GM18868 (cell line): ENCODE data around the gene INAFM1.
A peak's percentile ranks its signal among the peaks of the same experiment; 100 is the strongest.
"Not testable (repeated sequence)": the region's sequence is repeated elsewhere in the genome, so short reads cannot be mapped to it uniquely, and the experiment has no call there.

Source experiments
- ATAC-seq: cut with Tn5 transposase; IDR thresholded peaks from one replicate; pipeline ENCODE4 v1.9.1; 2021; ENCODE audit warnings: mild to moderate bottlenecking, moderate library complexity; ENCODE audit not compliant: unreplicated experiment

Gene INAFM1

DNA sequence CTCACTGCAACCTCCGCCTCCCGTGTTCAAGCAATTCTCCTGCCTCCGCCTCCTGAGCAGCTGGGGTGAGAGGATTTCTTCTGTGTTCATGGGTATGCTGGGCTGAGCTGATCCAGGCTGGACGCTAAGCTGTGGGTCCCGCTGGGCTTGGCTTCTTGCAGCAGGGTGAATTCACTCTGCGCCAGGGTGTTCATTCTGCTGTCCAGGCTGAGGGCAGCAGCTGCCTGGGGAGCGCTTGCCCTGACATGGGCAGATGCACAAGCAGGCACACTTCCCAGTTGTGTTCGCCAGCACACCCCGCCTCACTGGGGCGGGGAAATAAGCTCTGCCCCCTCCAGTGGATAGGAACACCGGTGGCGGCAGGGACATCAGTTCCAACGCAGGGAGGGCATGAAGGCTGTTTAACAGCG lies 7.3 kb upstream of the INAFM1 start:
- ATAC-seq, result no peak

DNA sequence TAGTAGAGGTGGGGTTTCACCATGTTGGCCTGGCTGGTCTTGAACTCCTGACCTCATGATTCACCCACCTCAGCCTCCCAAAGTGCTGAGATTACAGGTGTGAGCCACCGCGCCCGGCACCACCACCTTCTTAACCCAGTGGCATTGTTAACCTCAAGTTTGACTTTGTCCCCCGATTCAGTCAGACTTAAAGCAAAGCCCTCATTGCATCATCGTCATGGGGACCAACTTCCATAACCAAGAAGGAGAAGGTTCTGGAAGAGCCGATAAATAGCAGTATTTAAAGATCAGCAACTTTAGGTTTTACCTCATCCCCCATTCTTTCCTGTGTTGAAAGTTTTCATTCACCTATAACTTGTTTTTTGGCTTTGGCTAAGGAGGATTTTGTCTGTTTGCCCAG lies 6.7 kb upstream of the INAFM1 start:
- ATAC-seq, result no peak

DNA sequence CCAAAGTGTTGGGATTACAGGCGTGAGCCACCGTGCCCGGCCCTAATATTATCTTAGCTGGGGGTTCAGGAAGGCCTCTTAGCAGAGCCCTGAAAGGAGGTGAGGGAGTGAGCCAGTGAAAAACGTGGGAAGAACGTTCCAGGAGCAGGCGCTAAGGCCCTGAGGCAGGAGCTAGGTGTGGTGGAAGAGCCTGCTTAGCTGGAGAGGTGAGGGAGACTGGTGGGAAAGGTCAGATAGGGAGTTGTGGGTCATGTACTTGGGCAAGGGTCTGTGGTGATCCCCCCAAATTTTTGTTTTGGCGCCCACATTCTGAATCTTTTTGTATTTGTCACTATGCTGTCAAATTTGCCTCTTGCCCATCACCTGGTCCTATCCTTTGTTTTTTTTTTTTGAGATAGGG lies 5.1 kb upstream of the INAFM1 start:
- no peak for ATAC-seq

DNA sequence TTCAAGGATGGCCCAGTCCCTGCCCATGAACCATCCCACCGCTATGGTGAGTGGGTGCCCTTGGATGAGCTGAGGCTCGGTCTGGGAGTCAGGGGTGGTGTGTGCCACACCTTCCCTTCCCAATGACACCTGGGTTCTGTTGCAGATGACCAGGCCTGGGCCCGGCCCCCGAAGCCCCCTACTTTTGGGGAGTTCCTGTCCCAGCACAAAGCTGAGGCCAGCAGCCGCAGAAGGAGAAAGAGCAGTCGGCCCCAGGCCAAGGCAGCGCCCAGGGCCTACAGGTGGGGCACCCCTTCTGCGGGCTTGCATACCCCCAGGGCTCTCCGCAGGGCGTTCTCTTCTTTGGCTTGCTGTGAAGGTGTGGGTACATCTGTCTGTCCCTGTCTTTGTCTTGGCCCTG lies 4.3 kb upstream of the INAFM1 start:
- no peak for ATAC-seq

DNA sequence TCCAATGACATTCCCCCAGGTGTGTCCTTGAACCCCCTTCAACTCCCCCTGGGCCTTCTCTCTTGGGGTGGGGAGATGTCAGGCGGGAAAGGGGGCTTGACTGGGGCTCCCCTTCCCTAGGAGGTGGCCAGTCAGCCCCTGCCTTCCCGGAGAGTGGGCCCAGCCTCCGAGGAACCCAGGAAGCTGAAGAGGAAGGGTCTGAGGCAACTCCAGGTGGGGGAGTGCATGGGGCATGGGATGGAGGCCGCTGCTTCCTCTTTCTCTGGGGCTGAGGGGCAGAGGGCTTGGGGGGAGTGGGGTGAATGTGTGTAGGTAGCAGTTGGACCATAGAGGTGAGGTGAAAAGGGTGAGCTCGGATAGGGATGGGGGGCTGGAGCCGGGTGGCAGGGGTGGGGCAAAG lies 2.7 kb upstream of the INAFM1 start:
- no peak for ATAC-seq

DNA sequence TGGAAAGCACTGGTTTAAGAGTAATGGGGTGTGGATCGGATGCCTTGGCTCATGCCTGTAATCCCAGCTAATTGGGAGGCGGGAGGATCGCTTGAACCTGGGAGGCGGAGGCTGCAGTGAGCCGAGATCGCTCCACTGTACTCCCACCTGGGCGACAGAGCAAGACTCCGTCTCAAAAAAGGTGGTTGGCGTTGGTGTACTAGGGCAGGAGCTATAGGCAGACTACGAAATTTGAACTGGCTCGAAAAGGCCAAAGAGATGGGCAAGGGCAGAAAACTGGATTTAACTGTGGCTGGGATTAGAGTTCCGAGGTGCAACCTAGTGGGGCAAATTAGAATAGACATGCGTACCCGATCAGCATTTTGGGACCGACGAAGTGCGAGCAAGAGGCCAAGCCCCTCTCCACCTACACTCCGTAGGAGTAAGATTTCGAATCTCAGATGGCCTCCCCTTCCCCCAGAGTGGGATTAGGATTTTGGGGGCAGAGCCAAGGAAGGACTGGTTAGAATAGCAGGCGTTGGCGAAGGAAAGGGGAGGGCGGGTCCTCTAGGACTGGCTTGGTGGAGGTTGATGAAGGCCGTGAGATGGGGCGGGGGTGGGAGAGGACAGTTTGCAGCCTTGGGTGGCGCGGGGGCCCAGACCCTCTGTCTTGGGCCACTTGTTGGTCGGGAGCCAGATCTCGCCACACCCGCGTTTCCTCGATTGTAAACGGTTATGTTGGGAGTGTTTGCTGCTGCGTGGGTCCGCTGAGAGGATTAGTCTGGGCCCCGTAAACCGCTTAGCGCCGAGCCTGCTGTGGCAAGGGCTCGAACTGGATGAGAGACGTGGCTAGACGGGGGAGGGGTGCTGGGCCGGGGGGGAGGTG lies 2.0 kb upstream of the INAFM1 start:
- no peak for ATAC-seq

DNA sequence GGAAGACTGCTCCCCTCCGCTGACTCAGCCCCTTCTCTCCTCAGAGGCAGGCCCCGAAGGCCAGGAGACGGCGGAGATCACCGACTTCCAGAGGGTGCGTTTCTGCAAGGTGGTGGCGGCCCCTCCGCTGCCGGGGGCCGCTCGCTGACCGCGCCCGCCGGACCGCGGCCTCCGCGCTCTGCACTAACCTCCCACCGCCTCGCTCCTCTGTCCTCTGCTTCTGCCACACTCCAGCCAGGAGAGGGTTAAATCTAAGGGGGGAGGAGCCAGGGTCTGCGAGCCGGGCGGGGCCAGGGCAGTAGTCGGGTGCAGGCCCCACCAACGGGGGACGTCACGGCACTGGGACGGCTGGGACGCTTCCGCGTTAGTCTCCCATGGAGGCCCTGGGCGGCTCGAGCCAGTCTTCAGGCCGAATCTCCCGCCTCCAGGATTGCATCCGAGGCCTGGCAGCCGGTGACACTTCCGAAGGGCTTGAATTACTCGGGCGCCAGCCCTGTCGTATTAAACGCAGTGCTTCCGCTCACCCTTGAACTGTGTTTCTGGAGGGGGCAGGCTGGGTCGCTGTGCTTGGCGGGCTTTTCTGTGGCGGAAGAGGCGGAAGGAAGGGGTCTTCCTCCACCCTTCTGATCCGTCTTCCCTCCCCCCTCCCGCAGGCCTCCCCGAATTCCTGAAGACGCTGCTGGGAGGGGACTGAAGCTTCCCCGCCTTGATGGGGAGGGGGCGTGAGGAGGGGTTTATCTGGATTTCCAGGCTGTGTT lies 1.2 kb upstream of the INAFM1 start:
- ATAC-seq, result peak; percentile 64

DNA sequence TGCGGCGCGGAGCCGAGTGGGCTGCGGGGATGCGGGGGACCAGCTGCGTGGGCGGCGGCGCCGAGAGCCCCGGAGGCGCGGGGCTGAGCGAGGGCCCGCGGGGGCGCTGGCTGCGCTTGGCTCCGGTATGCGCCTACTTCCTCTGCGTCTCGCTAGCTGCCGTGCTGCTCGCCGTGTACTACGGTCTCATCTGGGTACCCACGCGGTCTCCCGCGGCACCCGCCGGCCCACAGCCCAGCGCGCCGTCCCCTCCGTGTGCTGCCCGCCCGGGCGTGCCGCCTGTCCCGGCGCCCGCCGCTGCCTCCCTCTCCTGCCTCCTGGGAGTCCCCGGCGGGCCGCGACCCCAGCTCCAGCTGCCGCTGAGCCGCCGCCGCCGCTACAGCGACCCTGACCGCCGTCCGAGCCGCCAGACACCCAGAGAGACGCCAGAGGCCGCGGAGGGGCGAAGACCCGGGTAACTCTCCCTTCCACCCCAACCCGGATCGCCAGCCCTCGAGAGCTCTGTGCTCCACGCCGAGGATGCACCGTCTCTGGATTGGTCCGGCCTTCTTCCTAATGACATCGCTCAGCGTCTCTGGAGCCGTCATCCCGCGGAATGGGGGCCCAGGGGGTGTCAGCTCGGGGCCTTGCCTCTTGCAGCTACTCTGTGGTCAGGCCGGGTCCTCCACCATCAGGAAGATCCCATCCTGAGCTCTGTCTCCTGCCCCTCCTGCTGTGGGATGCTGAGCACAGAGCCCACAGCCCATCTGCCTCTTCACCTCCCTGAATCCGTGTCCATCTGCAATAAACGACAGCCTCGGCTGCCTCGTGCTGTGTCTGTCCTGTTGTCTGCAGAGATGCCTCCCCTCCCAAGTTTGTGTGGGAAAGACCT lies 441 bp downstream of the INAFM1 start:
- ATAC-seq, result peak; percentile 9

DNA sequence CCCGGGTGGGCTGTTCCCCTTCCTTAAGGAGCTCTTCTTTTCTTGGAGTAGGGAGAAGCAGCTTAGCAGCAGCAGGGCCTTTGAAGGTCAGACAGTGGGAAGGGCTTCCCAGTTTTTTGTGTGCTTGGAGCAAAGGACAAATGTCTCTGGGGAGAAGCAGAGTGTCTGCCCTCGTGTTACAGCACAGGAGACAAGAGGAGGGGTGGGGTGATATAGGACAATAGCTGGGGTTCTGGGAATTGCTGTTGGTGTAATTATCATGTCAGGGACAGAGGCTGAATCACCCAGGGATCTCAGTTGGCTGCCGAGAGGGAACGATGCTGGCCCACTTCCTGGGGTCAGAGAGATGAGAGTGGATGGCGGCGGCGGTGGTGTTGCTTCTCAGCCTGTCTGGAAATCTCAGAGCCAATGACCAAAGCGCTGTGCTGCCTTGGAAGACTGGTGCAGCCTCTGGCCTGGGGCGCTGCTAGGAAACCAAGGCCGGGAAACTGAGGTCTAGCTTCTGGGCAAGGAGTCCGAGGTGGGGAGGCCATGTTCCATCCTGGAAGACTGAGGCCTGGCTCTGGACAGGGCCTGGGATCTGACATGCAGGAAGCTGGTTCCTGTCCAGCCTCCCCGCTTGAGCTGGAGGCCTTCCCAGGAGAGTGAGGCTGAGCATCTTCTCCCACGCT lies 1.2 kb downstream of the INAFM1 start:
- ATAC-seq, result no peak

DNA sequence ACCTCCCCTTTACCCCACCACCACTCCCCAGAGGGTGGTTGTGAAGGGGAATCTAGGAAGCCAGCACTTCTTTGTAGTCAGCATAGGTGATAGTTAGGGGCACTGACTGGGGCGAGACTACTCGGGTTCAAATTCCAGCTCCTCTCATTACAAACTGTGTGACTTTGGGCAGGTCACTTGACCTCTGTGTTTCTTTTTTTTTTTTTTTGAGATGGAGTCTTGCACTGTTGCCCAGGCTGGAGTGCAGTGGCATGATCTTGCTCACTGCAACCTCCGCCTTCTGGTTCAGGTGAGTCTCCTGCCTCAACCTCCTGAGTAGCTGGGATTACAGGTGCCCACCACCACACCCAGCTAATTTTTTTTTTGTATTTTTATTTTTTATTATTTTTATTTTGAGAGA lies 1.8 kb downstream of the INAFM1 start:
- not testable (repeated sequence) for ATAC-seq

DNA sequence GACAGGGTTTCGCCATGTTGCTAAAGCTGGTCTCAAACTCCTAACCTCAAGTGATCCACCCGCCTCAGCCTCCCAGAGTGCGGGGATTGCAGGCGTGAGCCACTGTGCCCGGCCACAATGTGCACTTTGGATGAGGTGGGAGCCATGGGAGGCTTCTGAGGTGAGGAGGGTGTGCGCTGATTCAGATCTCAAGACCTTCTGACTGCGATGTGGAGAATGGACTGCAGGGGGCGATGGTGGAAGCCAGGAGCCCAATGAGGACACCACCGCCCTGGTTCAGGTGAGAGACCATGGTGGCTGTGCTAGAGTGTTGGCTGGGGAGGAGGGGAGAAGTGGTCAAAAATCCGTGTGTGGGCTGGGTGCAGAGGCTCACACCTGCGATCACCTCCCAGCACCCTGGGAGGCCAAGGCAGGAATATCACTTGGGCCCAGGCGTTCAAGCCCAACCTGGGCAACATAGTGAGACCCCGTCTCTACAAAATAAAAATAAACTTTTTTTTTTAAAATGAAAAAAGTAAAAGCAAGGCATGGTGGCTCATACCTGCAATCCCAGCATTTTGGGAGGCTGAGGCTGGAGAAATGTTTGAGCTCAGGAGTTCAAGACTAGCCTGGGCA lies 5.6 kb downstream of the INAFM1 start:
- ATAC-seq, result no peak

DNA sequence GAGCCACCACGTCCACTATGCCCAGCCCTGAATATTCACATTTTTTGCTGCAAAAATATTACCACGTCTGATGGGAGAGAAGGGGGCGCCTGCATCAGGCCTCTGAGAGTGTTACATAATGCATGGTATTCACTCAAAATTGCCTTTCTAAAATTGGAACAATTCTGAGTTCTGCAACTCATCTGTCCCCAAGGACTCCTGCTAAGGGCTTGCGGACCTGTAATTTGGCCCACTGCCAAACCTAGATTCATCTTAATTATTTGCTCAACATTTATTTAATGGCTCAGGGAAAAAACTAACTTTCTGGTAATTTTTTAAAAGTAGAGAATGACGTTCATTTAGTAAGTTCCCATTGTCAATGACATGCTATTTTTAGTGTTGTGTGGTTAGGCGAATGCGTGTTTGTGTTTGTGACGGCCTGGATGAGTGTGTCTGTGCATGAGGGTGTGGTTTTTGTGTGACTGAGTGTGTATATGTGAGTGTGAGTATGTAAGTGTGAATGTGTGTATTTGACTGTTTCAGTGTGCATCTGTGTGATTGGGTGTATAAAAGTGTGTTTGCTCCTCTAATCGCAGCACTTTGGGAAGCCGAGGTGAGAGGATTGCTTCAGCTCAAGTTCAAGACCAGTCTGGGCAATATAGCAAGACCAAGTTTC lies 8.8 kb downstream of the INAFM1 start:
- ATAC-seq, result no peak

DNA sequence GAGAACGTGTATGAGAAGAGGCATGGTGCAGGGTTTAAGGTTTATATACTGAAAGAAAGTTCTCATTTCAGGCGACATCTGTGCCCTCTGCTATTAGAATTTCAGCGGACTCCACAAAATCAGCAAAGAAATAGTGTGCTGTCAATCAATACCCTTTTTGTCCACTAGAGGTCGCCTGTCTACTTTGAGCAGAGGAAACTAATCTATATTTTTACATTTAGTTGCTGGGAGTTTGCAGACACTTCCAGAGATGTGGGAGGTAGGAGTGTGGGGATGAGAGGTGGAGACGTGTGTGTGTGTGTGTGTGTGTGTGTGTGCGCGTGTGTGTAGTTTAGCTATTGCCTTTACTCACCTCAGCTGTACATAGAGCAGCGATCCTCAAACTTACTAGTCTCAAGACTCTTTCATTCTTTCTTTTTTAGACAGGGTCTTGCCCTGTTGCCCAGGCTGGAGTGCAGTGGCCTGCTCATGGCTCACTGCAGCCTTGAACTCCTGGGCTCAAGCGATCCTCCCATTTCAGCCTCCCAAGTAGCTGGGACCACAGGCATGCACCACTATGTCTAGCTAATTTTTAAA lies 9.7 kb downstream of the INAFM1 start:
- no peak for ATAC-seq

DNA sequence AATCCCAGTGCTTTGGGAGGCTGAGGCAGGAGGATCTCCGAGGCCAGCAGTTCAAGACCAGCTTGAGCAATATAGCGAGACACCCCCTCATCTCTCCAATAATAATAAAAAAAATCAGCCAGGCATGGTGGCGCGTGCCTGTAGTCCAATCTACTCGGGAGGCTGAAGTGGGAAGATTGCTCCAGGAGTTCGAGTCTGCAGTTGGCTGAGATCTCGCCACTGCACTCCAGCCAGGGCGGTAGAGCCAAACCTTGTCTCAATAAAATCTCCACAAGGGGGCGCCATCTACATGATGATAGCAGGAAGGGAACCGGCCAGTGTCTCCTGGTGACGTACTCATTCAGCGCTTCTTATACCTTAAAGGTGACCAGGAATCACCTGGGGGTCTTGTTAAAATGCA lies 21.4 kb downstream of the INAFM1 start:
- no peak for ATAC-seq

DNA sequence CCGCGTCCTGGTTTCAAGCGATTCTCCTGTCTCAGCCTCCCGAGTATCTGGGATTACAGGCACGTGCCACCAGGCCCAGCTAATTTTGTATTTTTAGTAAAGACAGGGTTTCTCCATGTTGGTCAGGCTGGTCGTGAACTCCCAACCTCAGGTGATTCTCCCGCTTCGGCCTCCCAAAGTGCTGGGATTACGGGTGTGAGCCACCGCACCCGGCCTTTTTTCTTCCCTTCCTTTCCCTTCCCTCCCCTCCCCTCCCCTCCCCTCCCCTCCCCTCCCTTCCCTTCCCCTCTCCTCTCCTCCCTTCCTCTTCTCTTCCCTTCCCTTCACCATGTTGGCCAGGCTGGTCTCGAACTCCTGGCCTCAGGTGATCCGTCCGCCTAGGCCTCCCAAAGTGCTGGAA lies 26.2 kb downstream of the INAFM1 start:
- ATAC-seq, result not testable (repeated sequence)

DNA sequence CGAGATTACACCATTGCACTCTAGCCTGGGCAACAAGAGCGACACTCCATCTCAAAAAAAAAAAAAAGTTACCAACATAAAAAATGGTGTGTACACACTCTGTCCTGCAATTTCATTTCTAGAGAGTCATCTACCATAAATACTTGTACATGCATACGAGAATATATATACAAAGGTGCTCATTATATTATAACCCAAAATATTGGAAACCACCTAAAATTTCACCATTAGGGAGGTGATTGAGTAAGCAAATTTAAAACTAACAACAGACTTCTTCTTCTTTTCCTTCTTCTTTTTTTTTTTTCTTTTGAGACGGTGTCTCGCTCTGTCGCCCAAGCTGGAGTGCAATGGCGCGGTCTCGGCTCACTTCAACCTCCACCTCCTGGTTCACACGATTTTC lies 27.6 kb downstream of the INAFM1 start:
- no peak for ATAC-seq

DNA sequence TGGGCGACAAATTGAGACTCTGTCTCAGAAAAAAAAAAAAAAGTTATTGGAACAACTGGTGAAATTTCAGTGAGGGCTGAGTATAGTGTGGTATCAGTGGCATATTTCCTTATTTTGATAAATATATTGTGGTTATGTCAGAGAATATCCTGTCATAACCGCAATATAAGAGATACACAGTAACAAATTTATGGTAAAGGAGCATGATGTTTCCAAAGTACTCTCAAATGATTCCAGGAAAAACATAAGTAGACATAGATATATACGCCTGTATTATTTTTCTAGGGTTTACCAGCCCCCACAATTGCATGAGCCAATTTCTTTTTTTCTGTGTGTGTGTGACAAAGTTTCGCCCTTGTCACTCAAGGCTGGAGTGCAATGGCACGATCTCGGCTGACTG lies 29.3 kb downstream of the INAFM1 start:
- no peak for ATAC-seq

DNA sequence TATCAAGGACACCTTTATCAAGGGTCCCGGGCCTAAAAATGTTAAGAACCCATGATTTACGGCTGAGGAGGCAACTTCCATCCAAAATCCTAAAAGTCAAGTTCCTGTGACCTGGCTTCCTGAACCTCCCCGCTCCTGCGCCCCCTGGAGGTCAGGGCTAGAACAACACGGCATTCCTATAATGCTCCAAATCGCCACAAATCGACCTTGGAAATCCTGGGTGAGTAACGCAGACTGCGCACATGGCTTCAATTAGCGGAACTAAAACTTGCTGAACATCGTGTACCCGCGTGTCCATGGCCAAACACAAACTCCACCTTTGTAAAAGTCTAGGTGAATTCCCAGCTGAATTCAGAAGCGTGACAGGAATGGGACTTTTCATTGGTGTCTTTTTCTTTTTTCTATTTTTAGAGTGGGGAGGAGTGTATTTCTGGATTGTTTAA lies 30.6 kb downstream of the INAFM1 start:
- ATAC-seq, result no peak

DNA sequence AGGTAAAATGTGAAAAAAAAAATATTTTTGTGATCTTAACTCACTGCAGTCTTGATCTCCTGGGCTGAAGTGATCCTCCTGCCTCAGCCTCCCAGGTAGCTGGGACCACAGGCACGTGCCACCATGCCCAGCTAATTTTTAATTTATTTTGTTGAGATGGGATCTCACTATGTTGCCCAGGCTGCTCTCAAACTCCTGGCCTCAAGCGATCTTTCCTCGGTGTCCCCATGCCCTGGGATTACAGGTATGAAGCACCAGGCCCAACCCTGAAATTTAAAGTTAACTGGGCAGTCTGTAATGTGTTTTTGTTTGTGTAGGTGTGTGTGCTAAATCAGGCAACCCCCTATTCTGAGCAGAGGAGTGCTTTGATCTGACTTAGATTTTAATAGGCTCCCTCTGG lies 31.6 kb downstream of the INAFM1 start:
- no peak for ATAC-seq
